Stimulated activated CD4-positive, alpha-beta T cell treated with anti-CD3 and anti-CD28 coated beads, Interleukin-2, amount 100 ng/mL, for 4 hours (primary cell): ENCODE results near the gene BIK.

Experiments
- DNase-seq: peaks from one replicate; pipeline ENCODE4 v3.0.0-alpha.2; 2020; ENCODE audit warnings: low read depth

Gene BIK

DNA sequence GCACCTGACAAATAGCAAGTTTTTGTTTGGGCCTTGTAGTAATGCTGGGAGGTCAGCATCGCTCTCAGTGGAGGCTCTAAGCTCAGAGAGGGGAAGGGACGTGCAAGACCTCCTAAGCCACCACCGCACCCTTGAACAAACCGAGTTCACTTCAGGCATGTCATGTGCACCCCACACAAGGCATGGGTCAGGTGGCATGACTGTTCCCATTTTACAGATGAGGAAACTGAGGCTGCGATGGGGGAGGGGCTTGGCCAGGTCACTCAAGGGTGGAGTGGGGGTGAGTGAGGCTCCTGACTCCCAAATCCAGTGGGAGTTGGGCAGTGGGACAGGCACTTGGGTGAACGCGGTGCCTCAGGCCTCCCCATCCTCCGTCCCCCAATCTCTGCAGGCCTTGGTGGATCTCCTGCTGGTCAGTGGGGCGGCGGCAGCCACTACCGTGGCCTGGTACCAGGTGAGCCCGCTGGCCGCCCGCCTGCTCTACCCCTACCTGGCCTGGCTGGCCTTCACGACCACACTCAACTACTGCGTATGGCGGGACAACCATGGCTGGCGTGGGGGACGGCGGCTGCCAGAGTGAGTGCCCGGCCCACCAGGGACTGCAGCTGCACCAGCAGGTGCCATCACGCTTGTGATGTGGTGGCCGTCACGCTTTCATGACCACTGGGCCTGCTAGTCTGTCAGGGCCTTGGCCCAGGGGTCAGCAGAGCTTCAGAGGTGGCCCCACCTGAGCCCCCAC, 52.0 kb downstream of the BIK start:
- no peak for DNase-seq

DNA sequence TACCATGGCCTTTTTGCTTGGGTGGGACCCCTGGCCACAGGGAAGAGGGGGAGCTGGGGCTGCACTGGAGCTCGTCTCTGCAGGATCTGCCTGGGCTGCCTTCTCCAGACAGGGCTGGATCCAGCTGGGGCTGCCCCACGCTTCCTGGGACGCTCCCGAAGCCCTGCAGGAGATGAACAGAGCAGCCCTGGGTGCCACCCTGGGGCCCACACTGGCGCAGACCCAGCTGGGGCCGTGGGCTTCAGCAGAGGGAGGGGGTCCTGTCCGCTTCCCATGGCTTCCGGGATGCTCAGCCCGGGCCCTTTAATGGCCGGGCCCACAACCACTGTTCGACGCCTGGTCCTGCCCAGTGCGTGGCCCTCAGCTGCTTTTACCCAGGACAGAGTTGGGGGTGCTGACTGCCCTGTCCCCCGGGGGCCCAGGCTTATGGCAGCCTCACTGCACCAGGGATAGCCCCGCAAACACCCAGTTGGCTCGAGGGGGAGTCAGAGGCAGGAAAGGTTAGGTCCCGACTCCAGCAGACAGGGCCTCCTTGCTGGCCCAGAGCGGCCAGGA, 52.8 kb downstream of the BIK start:
- DNase-seq: no peak

DNA sequence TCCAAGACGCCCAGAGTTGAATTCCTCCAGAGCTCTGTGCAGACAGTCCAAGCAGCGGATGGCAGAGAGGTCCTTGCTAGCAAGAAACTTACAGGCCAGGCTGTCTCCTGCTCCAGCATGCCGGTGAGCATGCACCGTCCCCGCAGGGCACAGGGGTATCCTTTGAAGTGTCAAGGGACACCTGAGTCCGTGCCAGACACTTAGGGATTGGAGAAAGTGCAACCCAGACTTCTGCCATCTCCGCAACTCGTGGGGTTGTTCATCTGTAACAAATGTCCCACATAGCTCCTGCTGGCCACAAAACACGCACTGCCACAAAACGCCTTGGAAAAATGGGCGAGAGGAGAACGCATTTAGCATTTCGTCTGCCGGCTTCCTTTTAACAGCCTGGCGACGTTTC, 54.1 kb downstream of the BIK start:
- DNase-seq: no peak

DNA sequence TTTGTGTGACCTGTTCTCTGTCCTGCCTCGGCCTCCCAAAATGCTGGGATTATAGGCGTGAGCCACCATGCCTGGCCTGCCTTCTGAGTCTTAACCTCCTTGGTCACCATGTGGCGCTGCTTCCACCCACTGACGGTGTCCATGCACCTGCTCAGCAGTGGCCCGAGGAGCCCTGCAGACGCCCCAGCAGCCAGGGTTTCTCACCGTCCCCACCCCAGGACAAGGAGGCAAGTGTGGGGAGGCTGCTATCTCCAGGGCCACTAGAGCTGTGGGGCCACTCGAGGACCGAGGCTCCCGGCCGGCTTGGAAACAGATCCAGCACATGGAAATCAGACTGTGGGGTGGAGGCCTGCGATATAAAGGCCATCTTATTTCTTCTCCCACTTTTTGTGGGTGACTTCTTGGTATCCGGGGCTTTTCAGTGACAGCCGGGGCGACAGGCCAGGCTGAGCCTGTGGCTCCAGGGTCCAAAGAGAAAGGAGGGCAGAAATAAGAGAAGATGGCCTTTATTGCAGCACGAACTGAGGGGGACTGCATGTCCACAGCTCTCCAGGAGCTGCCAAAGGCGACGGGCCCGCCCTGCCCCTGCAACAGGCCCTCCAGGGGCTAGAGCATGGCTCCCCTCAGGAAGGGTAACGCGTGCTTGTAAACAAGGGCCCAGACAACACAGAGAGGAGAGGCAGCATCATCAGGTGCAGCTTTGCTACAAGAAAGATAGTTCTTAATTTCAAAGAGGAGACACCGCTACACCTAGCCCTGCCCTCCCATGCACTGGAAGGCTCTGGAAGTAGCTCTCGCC, 55.8 kb downstream of the BIK start:
- DNase-seq: no peak

DNA sequence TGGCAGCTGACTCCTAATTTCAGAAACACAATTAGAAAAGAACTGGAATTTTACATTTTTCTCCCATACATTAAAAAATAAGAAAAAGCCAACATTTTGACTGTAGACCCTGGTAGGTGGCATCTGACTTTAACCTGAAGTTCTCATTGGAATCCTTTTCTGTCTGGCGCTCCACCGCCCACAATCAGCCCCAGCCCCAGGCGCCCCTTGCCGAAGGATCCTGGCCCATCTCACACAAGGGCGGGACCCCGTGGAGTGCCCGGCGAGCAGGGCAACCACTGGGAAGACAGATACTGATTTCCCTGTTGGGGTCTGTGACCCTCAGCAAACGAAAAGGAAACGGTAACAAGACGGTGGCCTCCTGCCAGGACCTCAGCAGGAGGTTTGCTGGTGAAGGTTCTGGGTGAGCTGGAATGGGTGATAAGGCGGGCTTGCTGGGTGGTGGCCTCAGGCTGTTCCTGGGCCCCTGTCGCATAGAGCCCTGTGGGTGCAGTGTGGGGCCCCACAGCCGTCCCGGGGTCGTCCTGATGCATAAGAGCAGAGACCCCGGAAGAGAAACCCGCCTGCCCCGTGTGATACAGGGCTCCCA, 56.5 kb downstream of the BIK start:
- DNase-seq: no peak

DNA sequence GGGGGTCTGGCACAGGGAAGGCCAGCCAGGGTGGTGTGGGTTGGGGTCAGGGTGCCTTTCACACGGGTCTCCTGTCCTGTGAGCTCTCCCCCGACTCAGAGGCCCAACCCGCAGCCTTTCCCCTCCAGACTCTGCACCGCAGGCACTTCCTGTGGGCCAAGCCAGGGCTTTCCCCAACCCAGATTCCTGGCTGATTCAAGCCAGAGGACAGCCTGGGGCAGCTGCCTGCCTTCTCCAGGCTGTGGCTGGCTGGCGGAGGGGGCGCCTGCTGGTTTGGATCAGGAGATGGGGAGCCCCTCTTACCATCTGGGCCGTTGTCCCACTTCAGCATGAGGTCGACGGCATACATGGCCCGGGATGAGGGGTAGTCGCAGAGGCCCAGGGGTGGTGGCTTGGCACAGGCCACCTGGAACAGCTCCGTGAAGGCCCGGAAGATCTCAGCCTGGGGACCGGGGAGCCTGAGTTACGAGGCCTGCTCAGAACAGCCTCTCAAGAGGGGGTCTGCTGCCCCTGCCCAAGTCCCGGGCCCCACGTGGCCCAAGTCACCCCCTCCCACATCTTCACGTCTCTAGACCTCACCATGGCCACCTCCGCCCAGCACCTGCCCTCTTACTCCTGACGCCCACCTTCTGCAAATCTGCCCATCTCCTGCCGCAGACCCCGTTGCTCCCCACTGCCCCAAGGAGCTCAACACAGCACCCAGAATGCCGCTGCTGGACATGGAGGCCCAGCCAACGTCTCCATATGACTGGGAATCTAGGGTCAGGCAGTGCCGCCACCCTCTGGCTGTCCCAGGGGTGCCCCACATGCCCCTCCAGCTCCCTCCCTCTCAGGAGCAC, 58.1 kb downstream of the BIK start:
- DNase-seq: no peak

DNA sequence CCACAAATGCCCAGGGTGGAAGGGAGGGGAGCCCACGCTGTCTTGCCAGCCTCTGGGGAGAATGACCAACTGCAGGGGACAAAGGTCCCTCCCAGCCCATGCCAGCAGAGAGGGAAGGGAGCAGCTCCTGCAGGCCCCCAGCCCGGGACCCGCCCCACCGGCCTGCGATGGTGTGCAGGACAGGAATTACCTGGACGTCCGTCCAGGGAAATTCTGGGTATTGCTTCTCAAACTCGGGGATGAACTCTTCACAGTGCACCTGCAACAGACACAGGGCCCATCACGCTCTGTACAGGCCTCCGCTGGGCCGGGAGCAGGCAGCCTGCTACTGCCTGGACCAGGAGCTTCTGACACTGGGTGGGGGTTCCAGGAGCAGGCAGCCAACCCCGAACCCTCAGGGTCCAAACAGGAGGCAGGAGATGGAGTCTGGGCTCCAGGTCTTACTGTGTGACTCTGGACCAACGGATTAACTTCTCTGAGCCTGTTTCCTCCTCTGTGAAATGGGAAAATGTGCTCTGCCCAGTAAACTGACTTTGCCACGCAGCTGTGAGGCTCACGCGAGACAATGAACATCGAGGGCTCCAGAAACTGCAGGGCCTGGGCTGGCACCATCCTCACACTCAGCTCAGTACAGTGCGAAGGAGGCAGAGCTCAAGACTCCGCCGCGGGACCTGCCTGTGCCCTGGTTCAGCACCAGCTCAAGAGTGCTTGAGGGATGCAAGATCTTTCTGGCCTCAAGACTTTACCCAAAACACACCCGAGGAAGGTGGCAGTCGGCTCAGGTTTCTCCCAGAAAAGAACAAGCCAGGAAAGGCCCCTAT, 59.0 kb downstream of the BIK start:
- no peak for DNase-seq

DNA sequence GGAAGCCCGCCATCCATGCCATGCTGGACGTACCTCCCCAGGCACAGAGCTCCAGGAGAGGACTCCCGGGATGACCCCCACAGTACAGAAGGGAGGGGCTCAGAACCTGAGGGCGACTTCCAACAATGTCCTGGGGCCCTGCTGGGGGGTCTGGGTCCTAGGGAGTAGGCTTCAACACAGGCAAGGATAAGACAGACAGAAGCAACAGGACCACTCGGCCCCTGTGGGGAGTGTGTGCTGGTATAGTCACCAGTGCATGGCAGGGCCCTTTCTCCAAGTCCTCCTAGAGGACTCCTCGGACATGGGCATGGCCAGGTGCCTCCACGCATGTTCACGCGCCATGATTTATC, 59.6 kb downstream of the BIK start:
- no peak for DNase-seq

DNA sequence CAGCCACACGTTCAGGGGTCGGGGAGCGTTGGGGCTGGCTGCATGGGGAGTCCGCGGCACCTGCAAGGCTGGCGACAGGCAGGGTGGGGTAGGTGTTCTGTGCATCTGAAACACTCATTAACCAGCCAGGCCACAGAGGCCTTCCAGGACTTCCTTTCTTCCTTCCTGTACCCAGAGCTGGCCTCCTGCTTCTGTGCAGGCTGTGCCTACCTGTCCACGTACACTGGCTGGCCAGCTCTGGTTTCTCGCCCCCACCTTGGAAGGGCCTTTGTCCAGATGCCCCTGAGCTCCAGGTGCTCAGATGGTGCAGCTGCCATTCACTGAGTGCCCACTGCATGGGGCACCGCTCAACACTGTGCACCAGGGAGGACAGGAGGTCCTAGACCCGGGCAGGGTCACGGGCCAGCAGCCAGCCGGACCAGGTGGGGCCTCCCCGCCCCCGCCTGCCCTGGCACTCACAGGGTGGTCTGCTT, 60.5 kb downstream of the BIK start:
- DNase-seq: no peak

DNA sequence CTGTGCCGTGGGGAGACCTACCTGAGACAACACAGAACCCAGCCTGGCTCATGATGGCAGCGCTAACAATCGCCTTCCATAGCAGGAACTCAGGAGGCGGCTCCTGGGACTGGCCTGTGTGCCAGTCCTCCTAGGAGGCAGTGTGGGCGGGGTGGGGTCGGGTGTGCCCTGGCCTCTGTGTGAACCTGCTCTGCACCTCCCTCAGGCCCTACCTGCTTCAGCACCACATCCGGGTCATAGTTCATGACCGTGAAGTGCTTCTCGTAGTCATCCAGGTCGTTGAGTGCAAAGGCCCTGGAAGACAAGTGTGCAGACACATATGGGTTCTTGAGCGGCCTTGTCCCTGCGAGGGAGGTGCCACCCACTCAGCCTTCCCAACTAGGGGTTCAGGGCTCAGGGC, 61.1 kb downstream of the BIK start:
- DNase-seq: no peak

DNA sequence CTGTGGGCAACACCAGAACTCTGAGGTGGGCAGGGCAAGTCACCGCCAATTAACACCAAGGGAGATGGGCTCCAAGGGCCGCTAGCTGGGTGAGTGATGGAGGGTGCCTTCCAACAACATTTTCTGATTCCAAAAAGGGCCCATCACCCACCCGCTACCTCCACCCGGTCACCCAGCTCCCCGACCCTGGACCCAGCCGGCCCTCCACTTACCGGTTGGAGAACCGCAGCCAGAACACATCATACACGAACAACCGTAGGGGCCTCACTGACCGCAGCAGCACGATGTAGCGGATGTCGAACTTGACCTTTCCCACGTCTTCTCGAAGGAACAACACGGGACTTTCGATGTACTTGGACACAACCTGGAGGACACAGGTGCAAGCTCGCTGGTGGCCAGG, 61.6 kb downstream of the BIK start:
- DNase-seq: no peak

DNA sequence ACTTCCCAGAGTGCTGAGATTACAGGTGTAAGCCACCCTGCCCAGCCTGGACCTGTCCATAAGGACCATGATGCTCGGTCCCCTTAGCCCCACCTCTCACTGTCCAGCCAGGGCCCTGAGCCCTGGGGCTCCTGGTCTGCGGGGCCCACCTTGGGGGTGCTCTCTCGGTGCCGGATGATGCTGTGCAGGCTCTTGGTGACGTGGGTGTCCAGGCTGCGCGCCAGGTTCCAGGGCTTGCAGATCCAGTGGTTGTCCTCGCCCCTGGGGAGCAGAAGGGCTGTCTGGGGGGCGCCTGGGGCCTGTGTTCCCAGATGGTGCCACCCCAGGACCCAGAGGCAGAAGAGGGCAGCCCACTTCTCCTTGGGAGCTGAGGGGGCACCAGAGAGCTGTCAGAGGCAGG, 63.0 kb downstream of the BIK start:
- no peak for DNase-seq

DNA sequence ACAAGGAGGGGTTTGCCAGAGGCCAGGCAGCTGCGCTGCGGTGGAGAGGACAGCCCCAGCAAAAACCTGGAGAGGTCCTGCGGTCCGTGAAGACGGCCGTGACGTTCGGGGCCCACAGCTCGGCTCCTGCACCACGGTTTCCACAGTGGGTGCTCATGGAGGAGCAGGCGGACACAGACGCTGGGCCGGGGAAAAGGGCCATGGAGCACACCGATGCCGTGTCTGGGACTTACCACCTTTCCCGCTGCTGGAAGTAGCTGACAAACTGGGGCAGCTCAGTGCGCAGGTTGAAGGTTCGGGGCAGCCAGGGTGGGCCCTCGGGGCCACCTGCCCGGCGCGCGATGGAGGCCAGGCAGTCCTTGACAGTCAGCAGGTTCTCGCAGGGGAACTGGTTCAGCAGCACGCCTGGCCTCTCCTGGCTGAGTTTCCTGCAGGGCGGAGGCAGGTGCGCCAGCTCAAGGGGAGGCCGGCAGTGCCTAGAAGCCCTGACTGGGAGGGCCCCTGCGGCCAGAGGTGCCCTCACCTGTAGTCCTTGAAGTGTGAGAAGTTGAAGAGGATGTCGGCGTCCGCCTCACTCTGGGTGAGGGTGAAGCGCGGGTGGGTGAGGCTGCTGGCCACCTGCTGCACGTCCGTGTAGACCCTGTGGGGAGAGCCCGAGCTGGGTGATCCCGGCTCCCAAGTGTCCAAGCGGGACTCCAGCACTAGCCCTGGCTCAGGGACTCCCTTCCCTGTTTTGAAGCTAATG, 63.6 kb downstream of the BIK start:
- DNase-seq: no peak

DNA sequence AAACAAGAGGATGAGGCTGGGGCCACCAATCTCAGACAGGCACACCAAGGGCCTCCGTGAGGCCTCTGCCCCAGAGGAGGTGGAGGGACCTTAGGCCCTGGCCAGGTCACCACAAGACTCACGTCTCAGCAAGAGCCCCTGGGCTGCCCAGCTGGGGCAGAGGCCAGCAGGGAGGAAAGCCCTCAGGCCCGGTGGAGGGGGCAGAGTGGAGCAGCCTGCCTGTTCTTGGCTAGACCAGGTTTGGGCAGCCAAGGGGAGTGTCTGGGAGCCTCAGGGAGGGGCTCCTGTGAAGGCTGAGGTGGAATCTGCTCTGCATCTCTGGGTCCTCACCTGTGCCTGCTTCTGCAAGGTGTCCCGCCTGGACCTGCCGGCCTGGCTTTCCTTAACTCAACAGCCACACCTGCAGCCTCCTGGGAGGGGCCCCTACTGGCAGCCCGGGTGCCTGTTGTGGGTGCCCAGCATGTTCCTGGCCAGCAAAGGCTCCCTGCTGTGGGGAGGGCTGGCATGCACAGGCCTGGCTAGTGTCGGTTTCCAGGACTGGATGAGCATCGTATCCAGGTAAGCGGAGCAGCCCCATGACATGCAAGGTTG, 64.5 kb downstream of the BIK start:
- no peak for DNase-seq

DNA sequence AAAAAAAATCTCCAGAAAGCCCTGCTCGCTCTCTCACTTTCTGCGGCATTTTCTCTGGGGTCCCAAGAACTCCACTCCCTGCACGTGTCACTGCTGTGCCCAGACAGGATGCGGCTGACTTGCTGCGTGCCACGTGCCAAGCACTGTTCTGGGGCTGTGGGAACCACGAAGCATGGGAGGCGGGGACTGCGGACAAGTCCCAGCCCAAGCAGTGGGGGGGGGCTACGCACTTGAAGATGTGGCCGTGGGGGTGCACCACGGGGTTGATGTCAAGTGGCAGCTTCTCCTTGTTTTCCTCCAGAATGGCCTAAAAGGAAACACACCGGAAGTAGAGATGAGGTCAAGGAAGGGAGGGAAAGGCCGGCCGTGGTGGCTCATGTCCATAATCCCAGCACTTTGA, 65.5 kb downstream of the BIK start:
- no peak for DNase-seq

DNA sequence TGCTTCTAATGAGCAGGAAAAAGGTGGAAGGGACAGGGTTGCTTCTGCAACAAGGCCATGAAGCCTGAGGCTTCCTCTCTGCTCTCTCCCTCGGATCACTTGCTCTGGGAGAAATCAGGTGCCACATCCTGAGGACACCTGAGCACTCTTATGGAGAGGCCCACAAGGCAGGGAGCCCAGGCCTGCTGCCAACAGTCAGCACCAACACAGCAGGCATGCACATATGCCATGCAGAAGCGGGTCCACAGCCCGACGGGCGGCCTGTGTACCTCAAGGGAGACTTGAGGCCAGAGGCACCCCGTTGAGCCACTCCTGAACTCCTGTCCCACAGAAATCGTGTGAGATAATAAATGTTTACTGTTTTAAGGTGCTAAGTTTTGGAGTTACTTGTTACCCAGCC, 66.9 kb downstream of the BIK start:
- DNase-seq: no peak
